ENCODE measurements around the gene GON4L. TPM values are rescaled to one million over a fixed set of nuclear protein-coding genes. Genes with fewer than 3 reads are reported as not detected.
A peak's percentile ranks its signal among the peaks of the same experiment; 100 is the strongest.

The GON4L gene
- total RNA-seq, 1 experiment from 2014 or later = 54.4 TPM

DNA sequence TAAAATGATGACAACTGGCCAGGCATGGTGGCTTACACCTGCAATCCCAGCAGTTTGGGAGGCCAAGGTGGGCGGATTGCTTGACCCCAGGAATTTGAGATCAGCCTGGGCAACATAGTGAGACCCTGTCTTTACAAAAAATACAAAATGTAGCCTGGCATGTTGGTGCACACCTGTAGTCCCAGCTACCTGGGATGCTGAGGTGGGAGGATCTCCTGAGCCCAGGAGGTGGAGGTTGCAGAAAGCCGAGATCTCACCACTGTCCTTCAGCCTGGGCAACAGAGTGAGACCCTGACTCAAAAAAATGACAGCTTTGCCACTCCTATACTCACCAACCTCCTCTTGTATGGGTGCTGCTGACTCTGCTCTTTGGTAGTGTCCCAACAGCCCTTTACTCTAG lies 20.9 kb upstream of the GON4L start:
- H3K27ac Mint-ChIP-seq = no peak overlapping the region
- no peaks in the 10 kb centered on the region for H3K36me3 Mint-ChIP-seq
- TF ChIP-seq, protein P1, sequence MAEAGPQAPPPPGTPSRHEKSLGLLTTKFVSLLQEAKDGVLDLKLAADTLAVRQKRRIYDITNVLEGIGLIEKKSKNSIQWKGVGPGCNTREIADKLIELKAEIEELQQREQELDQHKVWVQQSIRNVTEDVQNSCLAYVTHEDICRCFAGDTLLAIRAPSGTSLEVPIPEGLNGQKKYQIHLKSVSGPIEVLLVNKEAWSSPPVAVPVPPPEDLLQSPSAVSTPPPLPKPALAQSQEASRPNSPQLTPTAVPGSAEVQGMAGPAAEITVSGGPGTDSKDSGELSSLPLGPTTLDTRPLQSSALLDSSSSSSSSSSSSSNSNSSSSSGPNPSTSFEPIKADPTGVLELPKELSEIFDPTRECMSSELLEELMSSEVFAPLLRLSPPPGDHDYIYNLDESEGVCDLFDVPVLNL (CRISPR knock-in tag; IDR thresholded peaks at IDR 0.05; ENCODE audit: borderline replicate concordance, low read depth) = no peak
- peak; percentile 63; the same call in 1 of the 2 replicates for TF ChIP-seq ZNF121 (CRISPR knock-in tag; IDR thresholded peaks at IDR 0.05)
- H3K4me3 Mint-ChIP-seq = no peak overlapping the region
- CTCF ChIA-PET = no interaction called here
- H3K27me3 Mint-ChIP-seq (ENCODE audit: low read depth) = no peaks in the 10 kb centered on the region
- POLR2A ChIA-PET = interaction anchor here (0.7 kb wide), 1 partner anchor 30 kb away, joined by 3 read pairs; no protein-coding TSS in a partner anchor
- no peaks in the 10 kb centered on the region for H3K4me1 Mint-ChIP-seq
- DNase-seq (ENCODE audit: low spot score) (no peak), ATAC-seq (no peak)
- no peaks in the 10 kb centered on the region for H3K9me3 Mint-ChIP-seq

DNA sequence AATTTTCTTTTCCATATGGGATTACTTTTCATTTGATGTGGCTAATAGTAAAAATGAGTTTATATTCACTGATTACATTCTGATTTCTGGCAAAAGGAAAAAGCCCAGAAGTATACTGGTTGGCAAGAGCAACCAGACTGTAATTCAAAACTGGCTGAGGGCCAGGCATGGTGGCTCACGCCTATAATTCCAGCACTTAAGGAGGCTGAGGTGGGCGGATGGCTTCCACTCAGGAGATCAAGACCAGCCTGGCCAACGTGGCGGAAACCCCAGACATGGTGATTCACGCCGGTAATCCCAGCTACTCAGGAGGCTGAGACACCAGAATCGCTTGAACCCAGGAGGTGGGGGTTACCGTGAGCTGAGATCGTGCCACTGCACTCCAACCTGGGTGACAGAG lies 16.8 kb upstream of the GON4L start:
- H3K27me3 Mint-ChIP-seq (ENCODE audit: low read depth) = no peaks in the 10 kb centered on the region
- CTCF ChIA-PET = no interaction called here
- ATAC-seq = no peak
- H3K4me3 Mint-ChIP-seq = no peak overlapping the region
- POLR2A ChIA-PET = no interaction called here
- H3K27ac Mint-ChIP-seq = no peak overlapping the region
- H3K36me3 Mint-ChIP-seq = no peaks in the 10 kb centered on the region
- DNase-seq (ENCODE audit: low spot score) = no peak
- no peaks in the 10 kb centered on the region for H3K9me3 Mint-ChIP-seq
- H3K4me1 Mint-ChIP-seq = no peaks in the 10 kb centered on the region
- TF ChIP-seq, protein P2, sequence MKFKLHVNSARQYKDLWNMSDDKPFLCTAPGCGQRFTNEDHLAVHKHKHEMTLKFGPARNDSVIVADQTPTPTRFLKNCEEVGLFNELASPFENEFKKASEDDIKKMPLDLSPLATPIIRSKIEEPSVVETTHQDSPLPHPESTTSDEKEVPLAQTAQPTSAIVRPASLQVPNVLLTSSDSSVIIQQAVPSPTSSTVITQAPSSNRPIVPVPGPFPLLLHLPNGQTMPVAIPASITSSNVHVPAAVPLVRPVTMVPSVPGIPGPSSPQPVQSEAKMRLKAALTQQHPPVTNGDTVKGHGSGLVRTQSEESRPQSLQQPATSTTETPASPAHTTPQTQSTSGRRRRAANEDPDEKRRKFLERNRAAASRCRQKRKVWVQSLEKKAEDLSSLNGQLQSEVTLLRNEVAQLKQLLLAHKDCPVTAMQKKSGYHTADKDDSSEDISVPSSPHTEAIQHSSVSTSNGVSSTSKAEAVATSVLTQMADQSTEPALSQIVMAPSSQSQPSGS (CRISPR knock-in tag; IDR thresholded peaks at IDR 0.05; ENCODE audit: borderline replicate concordance, low read depth) = no peak
- TF ChIP-seq, protein P3, sequence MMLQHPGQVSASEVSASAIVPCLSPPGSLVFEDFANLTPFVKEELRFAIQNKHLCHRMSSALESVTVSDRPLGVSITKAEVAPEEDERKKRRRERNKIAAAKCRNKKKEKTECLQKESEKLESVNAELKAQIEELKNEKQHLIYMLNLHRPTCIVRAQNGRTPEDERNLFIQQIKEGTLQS (CRISPR knock-in tag; conservative IDR thresholded peaks at IDR 0.05) = no peak
- TF ChIP-seq TEAD4 (CRISPR knock-in tag; IDR thresholded peaks at IDR 0.05) (no peak), RELA (CRISPR knock-in tag; IDR thresholded peaks at IDR 0.05; ENCODE audit: borderline replicate concordance) (no peak), FOXP1 (CRISPR knock-in tag; IDR thresholded peaks at IDR 0.05; ENCODE audit: borderline replicate concordance) (no peak), SMAD4 (CRISPR knock-in tag; IDR thresholded peaks at IDR 0.05) (no peak)
- TF ChIP-seq, protein P4, sequence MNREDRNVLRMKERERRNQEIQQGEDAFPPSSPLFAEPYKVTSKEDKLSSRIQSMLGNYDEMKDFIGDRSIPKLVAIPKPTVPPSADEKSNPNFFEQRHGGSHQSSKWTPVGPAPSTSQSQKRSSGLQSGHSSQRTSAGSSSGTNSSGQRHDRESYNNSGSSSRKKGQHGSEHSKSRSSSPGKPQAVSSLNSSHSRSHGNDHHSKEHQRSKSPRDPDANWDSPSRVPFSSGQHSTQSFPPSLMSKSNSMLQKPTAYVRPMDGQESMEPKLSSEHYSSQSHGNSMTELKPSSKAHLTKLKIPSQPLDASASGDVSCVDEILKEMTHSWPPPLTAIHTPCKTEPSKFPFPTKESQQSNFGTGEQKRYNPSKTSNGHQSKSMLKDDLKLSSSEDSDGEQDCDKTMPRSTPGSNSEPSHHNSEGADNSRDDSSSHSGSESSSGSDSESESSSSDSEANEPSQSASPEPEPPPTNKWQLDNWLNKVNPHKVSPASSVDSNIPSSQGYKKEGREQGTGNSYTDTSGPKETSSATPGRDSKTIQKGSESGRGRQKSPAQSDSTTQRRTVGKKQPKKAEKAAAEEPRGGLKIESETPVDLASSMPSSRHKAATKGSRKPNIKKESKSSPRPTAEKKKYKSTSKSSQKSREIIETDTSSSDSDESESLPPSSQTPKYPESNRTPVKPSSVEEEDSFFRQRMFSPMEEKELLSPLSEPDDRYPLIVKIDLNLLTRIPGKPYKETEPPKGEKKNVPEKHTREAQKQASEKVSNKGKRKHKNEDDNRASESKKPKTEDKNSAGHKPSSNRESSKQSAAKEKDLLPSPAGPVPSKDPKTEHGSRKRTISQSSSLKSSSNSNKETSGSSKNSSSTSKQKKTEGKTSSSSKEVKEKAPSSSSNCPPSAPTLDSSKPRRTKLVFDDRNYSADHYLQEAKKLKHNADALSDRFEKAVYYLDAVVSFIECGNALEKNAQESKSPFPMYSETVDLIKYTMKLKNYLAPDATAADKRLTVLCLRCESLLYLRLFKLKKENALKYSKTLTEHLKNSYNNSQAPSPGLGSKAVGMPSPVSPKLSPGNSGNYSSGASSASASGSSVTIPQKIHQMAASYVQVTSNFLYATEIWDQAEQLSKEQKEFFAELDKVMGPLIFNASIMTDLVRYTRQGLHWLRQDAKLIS (CRISPR knock-in tag; IDR thresholded peaks at IDR 0.05; ENCODE audit: borderline replicate concordance) = no peak

DNA sequence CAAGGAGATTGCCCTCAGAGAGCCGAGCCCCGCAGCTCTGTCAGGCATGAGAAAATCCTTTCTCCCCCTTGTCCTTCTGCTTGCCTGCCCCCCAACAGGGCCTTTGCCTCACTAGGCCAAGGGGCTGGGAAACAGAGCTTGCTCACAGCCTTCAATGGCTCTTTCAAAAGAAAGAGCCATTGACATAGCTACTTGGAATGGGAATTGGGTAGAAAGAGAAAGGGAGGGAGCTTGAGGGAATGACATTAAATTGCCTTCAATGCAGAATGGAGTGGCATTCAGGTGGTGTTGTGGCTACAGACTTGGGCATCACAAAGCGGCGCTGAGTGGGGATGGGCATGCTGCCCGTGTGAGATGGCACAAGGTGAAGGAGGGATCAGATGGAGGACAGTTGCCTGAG lies 15.5 kb upstream of the GON4L start:
- ChIA-PET POLR2A (no interaction called here), CTCF (interaction anchor here (1.1 kb wide), 1 partner anchor 117 kb away, joined by 3 read pairs; no protein-coding TSS in a partner anchor)
- DNase-seq (ENCODE audit: low spot score) (no peak), ATAC-seq (no peak)
- Mint-ChIP-seq H3K36me3 (no peaks in the 10 kb centered on the region), H3K27me3 (ENCODE audit: low read depth) (no peaks in the 10 kb centered on the region), H3K4me3 (no peak overlapping the region), H3K9me3 (no peaks in the 10 kb centered on the region), H3K4me1 (no peaks in the 10 kb centered on the region), H3K27ac (no peak overlapping the region)
- no peak for TF ChIP-seq ETV6 (CRISPR knock-in tag; IDR thresholded peaks at IDR 0.05)
- TF ChIP-seq HMGA2 (CRISPR knock-in tag; IDR thresholded peaks at IDR 0.05) = no peak
- TF ChIP-seq FOXP1 (CRISPR knock-in tag; IDR thresholded peaks at IDR 0.05; ENCODE audit: borderline replicate concordance) = no peak
- no peak for TF ChIP-seq JAZF1 (CRISPR knock-in tag; IDR thresholded peaks at IDR 0.05)
- TF ChIP-seq JUN (CRISPR knock-in tag; IDR thresholded peaks at IDR 0.05) = no peak
- no peak for TF ChIP-seq ZNF138 (CRISPR knock-in tag; conservative IDR thresholded peaks at IDR 0.05)
- TF ChIP-seq, protein P5, sequence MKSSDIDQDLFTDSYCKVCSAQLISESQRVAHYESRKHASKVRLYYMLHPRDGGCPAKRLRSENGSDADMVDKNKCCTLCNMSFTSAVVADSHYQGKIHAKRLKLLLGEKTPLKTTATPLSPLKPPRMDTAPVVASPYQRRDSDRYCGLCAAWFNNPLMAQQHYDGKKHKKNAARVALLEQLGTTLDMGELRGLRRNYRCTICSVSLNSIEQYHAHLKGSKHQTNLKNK (CRISPR knock-in tag; IDR thresholded peaks at IDR 0.05) = no peak
- TF ChIP-seq, protein P6, sequence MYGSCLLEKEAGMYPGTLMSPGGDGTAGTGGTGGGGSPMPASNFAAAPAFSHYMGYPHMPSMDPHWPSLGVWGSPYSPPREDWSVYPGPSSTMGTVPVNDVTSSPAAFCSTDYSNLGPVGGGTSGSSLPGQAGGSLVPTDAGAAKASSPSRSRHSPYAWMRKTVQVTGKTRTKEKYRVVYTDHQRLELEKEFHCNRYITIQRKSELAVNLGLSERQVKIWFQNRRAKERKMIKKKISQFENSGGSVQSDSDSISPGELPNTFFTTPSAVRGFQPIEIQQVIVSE (CRISPR knock-in tag; IDR thresholded peaks at IDR 0.05; ENCODE audit: borderline replicate concordance) = no peak
- no peak for TF ChIP-seq EMX1 (CRISPR knock-in tag; IDR thresholded peaks at IDR 0.05)
- TF ChIP-seq CREM (CRISPR knock-in tag; IDR thresholded peaks at IDR 0.05) = no peak
- TF ChIP-seq, protein P7, sequence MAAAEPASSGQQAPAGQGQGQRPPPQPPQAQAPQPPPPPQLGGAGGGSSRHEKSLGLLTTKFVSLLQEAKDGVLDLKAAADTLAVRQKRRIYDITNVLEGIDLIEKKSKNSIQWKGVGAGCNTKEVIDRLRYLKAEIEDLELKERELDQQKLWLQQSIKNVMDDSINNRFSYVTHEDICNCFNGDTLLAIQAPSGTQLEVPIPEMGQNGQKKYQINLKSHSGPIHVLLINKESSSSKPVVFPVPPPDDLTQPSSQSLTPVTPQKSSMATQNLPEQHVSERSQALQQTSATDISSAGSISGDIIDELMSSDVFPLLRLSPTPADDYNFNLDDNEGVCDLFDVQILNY (CRISPR knock-in tag; IDR thresholded peaks at IDR 0.05) = no peak
